PC-3 (cell line): ENCODE data around the gene RRBP1.

Experiments used
- EZH2 ChIP-seq: fragments of 300-600 bp; sonication (generic); IDR thresholded peaks from one replicate; pipeline ENCODE4 v1.6.1; 2017; ENCODE audit warnings: antibody characterized with exemption, mild to moderate bottlenecking, low read length; ENCODE audit not compliant: unreplicated experiment
- TF ChIP-seq, protein P1 (sequence below): fragments of 300-600 bp; sonication (generic); conservative IDR thresholded peaks from 2 replicates; pipeline ENCODE4 v1.5.1; 2017; ENCODE audit warnings: antibody characterized with exemption, low read depth, mild to moderate bottlenecking, low read length

DNA sequence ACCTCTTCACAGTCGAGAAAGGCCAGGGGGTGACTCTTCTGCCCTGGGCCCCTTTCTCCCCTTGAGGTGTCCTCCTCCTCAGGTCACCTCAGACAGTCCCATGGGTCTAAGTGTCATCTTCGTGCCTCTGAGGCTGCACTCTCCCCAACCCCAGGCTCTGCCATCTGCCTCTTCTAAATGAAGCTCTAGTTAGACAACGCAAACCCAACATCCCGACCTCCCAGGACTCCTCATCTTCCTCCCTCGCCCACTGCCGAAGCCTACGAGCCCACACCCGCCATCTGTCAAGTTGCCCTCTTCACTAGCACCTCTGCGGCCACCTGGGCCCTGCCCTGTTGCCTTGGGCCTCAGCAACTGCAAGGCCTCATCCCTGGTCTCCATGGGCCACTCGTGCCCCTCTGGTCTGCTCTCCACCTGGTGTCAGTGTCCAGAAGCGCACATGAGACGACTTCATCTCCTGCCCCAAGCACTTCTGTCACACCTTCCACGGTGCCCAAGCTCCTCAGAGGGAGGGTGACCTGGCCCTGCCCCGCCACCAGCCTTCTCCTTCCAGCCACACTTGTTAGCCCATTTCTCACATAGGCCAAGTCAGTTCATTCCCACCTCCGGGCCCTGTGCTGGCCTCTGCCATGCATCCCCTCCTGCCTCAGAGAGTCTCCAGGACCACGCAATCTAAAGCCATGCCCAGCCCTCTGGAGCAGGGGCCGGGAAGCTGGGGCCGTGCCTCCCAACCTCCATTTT is 53.8 kb downstream of the RRBP1 start:
- TF ChIP-seq, protein P1, sequence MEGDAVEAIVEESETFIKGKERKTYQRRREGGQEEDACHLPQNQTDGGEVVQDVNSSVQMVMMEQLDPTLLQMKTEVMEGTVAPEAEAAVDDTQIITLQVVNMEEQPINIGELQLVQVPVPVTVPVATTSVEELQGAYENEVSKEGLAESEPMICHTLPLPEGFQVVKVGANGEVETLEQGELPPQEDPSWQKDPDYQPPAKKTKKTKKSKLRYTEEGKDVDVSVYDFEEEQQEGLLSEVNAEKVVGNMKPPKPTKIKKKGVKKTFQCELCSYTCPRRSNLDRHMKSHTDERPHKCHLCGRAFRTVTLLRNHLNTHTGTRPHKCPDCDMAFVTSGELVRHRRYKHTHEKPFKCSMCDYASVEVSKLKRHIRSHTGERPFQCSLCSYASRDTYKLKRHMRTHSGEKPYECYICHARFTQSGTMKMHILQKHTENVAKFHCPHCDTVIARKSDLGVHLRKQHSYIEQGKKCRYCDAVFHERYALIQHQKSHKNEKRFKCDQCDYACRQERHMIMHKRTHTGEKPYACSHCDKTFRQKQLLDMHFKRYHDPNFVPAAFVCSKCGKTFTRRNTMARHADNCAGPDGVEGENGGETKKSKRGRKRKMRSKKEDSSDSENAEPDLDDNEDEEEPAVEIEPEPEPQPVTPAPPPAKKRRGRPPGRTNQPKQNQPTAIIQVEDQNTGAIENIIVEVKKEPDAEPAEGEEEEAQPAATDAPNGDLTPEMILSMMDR: peak; percentile 21; the same call in 1 of the 2 replicates
- no peak for TF ChIP-seq EZH2
